Putamen (tissue), 1 donor: ENCODE measurements around the gene NARS2.
"Not testable (repeated sequence)": the region's sequence is repeated elsewhere in the genome, so short reads cannot be mapped to it uniquely, and the experiment has no call there.

Experiments used
- DNase-seq: peaks from one replicate; pipeline ENCODE4 v3.0.0-alpha.2; 2016; ENCODE audit warnings: low spot score

The NARS2 gene

DNA sequence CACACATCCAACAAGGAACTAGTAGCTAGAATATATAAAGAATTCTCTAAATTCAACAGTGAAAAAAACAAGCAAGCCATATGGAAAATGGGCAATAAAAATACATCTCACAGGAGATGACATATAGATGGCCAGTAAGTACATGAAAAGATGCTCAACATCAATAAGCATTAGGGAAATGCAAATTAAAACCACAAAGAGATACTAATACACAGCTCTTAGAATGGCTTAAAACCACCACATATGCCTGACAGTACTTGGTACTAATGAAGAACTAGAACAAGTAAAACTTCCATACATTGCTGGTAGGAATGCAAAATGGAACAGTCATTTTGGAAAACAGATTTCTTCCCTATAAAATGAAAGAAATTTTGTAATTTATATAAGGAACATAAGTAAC, 85.5 kb downstream of the NARS2 start:
- DNase-seq, result no peak

DNA sequence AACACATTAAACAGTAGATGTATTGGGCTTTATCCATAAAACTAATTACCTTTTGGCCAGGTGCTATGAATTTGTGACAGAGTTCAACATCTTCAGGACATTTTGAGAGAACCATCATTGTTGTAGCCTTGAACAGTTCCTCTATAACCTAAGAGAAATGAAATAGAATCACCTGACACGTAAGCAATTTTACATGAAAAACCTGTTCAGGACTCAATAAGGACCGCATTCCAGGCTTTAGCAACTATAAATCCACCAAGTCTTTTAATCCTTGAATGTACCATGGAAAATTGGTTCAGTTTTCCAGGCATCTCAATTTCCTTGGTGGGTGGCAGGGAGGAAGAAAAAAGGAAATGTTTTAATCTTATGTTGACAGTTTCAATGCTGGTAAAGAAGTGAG, 96.1 kb downstream of the NARS2 start:
- no peak for DNase-seq

DNA sequence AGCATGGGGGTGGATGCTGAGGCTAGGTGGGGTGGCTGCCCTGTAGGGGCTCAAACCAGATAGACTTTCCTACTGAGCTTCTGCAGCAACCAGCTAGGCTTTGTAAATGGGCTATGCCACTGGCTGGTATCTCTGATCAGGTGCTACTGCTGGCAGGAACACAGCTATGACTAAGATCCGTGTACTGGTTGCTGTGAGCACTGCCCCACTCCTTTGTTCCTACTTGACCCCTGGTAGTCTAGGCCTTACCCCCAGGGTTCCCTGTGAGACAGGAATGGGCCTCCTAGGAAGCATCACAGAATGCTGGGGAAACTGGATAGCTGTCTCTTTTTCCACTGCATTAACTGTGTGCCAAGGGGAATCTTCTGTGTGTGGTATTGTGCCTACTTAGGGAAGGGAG, 98.6 kb downstream of the NARS2 start:
- DNase-seq, result no peak

DNA sequence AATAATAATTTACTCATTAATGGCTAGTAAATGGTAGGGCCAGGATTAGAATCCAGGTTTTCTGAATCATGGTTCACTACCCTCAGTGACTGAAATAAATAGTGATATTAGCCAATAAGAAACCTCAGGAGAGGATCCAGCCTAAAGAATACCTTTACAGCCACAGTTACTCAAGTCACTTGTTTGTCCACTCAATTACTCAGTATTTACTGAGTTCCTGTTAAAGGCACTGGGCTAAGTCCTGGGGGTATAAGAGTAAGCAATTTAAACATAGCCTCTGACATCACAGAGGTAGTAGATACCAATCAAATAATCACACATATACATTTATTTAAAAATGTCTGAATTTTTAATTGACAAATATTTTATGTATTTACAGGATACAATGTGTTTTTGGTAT, 100.2 kb downstream of the NARS2 start:
- DNase-seq, result no peak

DNA sequence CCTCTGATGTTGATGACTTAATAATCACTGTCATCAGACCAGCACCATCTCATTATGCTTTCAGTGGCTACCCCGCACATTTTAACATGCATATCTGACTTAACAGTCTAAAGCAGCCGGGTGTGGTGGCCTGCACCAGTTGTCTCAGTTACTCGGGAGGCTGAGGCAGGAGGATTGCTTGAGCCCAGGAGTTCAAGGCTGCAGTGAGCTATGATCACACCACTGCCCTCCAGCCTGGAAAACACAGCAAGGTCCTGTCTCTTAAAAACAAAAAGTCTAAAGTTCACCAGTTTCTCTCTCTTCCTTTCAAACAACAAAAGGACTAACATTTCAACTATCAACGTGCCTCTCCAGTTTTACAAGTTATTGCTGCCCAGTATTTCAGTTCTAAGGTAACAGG, 101.8 kb downstream of the NARS2 start:
- DNase-seq, result no peak

DNA sequence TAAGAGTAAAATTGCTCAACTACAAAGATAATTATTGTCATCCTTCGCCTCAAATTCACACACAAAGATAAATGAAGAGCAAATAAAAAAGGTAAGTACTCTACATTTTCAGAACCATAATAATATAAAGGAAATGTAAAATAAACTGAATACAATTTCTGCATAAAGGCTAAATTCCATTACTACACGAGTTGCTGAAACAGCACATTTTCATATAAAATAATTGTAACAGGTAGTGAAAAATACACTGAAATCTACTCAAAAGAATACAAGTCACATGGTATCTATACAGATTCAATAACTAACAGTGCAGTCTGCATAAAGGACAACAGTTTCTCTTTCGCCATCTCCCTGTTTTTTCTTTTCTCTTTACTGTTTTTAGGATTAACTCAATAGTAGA, 102.3 kb downstream of the NARS2 start:
- DNase-seq, result no peak

DNA sequence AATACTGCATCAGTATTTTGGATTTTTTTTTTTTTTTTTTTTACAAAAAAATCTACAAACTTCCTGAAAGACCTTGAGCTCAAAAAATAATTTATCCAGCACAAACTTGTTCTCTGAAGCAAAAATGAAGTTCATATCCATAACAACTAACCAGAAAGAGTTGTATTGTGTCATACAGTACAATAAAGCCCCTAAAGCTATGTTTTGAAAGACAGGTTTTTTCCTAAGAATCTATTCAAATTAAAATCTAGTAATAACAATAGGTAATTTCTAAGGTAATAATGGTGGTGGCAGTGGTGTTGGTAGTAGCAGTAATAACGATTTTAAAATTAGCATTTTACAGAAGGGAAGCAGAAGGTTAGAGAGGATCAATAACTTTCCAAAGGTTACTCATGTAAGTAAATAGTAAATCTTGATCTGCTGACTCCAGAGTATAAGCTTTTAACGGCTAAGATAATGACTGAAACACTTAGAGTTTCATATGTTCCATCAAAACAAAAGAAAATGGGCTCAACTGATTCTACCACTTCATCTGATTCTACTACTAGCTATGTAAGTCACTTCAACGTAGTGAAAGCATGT, 103.7 kb downstream of the NARS2 start:
- no peak for DNase-seq

DNA sequence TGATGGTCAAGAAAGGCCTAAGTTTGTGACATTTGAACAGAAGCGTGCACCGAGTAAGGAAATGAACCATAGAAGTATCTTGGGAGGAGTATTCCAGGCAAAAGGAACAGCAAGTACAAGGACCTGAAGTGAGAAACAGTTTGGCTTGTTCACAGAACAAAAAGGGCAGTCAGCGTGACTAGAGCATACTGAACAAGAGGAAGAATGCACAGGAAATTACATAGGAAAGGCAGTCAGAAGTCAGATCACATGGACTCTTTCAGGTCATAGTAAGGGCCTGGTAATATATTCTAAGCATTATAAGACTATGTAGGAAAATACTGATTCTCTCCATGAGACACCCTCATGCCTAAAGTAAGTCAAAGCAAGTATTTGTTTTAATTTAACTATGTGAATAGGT, 104.8 kb downstream of the NARS2 start:
- DNase-seq, result no peak

DNA sequence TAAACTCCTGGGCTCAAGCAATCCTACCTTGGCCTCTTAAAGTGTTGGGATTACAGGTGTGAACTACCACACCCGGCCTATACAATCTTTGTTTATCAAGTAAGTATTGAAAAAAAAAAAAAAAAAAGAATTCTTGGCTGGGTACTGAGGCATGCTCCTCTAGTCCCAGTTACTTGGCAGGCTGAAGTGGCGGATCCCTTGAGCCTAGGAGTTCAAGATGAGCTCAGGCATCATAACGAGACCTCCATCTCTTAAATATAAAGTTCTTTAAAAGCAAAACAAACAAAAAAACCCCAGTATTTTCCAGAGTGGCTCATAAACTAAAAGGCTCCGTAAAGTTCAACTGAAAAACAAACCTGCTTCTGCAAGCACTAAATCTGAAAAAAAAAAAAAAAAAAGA, 106.7 kb downstream of the NARS2 start:
- no peak for DNase-seq

DNA sequence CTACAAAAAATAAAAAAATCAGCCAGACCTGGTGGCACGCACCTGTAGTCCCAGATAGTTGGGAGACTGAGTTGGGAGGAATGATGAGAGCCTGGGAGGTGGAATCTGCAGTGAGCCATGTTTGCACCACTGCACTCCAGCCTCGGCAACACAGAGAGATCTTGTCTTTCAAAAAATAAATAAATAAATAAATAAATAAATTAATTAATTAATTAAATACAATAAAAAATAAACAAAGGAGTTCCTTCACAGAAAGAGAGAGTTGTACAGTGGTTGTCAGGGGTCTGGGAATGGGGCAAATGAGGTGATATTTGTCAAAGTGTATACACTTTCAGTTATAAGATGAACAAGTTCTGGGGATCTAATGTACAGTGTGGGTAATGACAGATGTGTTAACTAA, 107.3 kb downstream of the NARS2 start:
- no peak for DNase-seq

DNA sequence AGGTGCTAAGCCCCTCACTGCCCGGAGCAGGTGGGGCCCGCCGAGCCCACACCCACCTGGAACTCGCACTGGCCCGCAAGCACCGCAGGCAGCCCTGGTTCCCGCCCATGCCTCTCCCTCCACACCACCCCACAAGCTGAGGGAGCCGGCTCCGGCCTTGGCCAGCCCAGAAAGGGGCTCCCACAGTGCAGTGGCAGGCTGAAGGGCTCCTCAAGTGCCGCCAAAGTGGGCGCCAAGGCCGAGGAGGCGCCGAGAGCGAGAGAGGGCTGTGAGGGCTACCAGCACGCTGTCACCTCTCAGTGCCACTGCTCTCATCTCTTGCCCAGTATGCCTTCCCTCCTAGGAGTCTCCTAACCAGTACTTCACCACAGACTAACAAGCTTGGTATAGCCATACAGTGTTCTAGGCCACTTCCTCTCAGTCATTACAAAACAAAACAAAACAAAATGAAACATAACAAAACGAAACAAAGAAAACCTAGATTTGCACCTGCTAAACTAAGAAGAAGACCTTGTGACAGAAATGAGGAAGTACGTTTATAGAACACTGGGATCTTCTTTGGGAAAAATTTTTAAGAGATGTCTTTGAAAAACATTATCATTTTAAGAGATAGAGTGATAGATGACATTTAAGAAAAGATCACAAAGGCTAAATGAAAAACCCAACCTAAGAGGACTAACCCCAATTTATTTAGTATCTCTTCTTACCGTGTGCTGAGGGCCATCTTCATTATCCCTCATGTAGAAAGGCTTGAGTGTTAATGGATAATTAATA, 109.3 kb downstream of the NARS2 start:
- DNase-seq, result no peak

DNA sequence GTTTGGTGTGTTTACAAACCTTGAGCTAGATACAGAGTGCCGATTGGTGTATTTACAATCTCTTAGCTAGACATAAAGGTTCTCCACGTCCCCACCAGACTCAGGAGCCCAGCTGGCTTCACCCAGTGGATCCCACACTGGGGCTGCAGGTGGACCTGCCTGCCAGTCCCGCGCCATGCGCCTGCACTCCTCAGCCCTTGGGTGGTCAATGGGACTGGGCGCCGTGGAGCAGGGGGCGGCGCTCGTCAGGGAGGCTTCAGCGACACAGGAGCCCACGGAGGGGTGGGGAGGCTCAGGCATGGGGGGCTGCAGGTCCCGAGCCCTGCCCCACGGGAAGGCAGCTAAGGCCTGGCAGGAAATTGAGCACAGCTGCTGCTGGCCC, 109.9 kb downstream of the NARS2 start:
- not testable (repeated sequence) for DNase-seq

DNA sequence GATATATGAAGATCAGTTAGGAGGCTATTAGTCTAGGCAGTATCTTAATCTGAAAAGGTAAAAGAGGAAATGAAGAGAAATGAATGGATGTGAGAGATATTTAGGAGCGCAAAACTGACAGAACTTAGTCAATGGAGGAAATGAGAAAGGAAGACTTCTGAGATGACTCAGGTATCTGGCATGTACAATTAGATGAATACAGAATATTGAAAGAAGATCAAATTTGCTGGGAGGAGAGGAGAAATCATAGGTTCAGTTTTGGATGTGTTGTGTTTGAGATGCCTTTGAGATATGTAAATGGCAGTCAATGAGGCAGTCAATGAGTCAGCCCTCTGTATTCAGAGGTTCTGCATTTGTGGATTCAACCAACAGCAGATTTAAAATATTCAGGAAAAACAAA, 114.2 kb downstream of the NARS2 start:
- DNase-seq, result no peak

DNA sequence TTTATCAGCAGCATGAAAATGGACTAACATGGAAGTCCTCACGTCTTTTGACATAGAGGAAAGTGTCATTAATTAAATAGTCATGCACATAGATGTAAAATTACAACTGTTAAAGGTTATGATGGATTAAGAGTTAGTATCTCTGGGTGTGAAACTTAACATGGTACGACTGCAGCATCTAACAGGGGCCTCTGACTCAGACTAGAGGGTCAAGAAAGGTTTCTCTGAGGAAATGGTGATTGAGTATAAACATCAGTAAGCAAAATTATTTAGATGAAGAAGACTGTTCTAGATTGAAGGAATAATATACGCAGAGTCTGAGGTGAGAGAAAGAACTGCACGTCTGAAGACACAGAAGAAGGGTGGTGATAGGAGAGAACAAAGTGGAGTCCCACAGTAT, 114.9 kb downstream of the NARS2 start:
- no peak for DNase-seq

DNA sequence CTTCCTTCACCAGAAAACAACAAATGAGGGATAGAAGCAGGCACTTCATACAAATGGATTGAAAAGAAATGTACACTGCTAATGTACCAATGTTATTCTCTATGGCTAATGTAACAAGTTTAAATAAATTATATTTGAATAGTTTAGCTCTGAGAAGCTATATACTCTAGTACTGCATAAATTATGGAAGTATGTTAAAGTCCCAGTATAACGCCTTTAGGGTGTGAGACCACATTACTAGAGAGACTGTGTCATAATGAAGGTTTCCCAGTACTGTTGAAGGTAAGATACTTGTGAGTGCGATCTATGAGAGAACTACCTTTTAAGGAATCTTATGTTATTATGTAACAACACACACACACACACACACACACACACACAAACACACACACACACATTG, 117.2 kb downstream of the NARS2 start:
- no peak for DNase-seq

DNA sequence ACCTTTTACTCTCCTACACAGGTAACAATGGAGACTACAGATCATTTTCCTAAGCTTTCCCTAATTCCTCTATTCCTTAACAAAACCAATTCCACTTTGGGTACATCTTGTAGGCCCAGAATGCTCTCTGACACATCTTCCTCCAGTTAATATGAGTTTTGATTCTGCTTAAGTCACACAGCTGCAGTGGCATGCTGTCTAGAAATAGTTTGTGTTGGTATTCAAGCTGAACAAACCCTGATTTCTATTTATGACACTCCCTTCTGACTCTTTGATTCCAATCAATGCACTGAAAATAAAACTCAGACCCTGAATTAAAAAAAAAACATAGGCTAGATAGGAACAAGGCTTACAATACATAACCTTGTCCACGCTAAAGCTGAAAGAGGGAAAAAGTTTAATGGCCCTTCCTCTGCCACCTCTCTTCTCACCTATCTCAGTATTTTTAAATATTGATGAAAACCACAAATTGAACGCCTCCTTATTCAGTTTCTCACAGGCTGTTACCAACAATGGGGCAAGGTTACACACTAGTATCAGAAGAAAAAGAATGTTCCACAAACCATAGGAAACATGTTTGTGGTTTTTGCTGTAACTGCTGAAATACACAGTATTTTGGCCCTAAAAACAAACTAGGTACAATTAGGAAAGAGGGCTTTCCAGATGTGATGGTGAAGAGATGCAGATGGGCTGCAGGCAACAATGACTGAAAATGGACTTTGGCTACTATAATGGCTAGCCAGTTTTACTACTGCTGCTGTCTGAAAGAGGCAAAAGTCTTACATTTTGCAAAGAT, 121.3 kb downstream of the NARS2 start:
- no peak for DNase-seq

DNA sequence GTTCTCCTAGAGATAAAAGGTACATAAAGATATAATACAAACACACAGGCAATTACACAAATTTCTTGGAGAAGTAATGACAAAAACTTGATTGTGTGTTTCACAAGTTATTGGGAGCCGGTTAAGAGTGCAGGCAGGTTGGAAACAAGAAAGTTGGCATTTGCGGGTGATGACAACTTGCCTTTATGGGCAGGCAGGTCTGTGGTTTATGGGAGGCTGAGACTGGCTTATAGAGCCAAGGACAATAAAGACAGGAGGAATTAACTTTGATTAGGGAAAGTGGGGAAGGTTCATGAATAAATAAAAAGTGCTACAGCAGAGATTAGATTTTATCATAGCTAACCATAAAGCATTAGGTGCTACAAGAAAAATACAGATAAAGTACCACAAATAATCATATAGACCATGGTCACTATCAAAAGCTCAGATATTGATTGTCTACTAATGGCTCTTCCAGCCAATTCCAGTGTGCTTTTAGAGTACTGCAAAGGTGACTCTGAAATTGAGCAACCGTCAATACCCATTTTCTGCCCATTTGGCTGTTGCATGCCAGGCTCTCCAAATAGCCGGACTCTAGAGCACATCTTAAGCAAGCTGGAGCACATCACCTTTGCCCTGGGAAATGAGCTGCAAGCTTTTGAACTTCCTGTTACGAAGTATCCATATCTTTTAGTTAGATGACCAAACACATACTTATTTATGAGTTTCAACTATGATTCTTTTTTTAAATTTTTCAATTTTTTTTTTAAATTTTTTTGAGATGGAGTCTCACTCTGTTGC, 123.1 kb downstream of the NARS2 start:
- no peak for DNase-seq

DNA sequence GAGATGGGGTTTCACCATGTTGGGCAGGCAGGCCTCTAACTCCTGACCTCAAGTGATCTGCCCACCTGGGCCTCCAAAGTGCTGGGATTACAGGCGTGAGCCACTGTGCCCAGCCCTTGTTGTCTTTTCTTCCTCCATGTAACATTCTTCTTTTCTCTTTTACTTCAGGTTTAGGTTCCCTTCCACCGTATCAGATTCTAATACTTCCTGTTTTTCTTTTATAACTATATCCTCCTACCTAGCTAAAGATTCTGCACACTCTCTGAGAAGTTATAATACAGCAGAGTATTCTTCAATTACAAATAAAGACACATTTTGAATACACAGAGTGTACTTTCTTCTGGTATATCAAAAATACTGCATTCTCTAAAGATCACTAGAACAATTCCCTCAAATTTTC, 123.8 kb downstream of the NARS2 start:
- DNase-seq, result no peak

DNA sequence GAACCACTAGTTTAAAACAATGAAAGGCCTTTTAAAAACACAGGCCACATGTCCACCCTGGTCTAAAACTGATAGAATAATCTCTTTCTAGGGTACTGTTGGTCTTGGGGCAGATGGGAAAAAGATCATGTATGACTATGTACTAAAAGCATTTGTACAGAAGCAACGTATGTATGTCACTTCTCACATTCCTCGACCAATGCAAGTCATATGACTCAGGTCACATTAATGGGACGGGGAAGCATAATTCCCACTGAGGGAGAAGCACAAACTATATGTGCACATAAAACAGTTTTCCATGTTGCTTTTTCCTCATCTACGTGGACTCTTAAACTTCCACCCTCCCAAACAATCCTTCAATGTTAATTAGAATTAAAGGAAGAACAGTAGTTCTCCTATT, 124.8 kb downstream of the NARS2 start:
- no peak for DNase-seq

DNA sequence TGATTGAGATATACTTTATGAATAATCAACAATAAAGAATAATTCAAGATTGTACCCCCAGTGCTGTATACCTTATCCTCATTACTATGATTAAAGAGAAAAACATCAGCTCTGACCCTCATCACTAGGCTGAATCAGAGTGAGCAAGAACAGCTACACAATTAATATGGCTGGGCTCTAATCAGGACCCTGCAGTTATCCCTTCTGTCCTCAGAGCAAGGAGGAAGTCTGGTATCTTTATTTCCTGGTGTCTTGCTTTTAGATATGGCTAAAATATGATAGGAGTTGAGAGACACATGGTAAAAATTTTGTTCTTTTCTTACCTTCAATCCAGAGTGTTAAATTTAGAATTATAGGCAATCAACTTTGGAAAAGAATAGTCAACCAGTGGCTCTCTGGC, 128.5 kb downstream of the NARS2 start:
- DNase-seq, result no peak

DNA sequence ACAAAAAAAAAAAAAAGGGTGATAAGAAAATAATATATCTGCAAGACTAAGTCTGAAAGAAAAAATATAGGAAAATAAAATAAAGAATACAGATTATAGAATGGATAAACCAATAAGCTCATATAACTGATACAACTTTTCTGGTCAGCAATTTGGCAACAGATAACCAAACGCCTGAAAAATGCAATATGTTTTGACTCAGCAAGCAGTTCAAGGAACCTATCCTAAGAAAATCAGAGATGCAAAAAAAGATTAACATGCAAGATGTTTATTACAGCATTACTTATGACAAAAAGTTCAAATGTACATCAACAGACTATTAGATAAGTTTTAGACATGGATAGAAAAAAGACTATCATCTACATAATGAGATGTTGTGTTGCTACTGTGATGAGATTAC, 129.9 kb downstream of the NARS2 start:
- no peak for DNase-seq

DNA sequence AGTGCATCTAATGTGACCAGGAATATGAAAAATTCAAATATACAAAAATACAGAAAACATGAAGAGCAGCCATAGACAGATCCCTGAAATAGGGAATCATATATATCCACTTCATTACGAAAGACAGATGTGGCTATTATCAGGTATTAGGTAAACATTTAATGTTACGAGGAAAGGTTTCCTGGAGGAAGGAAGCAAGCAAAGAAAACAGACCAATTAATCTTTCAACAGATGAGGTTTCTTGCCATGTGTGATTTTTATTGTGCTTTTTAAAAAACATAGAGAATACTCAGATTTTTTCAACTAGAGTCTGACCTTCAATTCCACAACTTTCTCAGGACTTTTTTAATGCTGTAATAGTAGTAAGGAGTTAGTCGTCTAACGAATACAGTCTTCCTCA, 132.7 kb downstream of the NARS2 start:
- no peak for DNase-seq
